B cell (primary cell): Measurements from ENCODE around the gene SPTB. TPM values are rescaled to one million over a fixed set of nuclear protein-coding genes. Genes with fewer than 3 reads are reported as not detected.

Experiments
- ATAC-seq: fragments of 200-7000 bp; cut with Tn5 transposase; one replicate; pipeline ENCODE4 v1.10.0; 2021; ENCODE audit warnings: low read depth, mild to moderate bottlenecking, moderate number of reproducible peaks, moderate library complexity
- CTCF ChIA-PET: fragments of 350-600 bp; sonication (Branson Sonifier 250); formaldehyde crosslinking; loops from one replicate; lab custom pipeline; 2021; ENCODE audit warnings: antibody characterized with exemption, inconsistent platforms; lab: Charles Lee
- POLR2A ChIA-PET: fragments of 350-600 bp; sonication (Branson Sonifier 250); formaldehyde crosslinking; loops from one replicate; lab custom pipeline; 2021; ENCODE audit warnings: antibody characterized with exemption; lab: Charles Lee
- DNase-seq: peaks from one replicate; pipeline ENCODE4 v3.0.0; 2013
- H2AFZ ChIP-seq: 2 replicates; pipeline ENCODE4 v1.6.1; 2012; ENCODE audit warnings: mild to moderate bottlenecking, low read depth, low read length; ENCODE audit not compliant: insufficient read depth, poor library complexity, severe bottlenecking
- H3K27ac ChIP-seq, 2 donors: 1 replicate in 1 of 2; 2 replicates in 1 of 2; pipeline ENCODE4 v1.5.1; 2012 to 2013; ENCODE audit warnings: low read length in 2 of 2, mild to moderate bottlenecking in 2 of 2, moderate library complexity in 1 of 2
- H3K27me3 ChIP-seq, 4 experiments: fragments of 200-600 bp in 1 of 4; sonication (generic) in 1 of 4; replicated peaks in 1 of 4; 1 replicate in 2 of 4; 2 replicates in 2 of 4; pipeline versions ENCODE4 v1.6.1 to v1.7.0; 2013 to 2016; ENCODE audit warnings: low read length in 3 of 4, mild to moderate bottlenecking in 2 of 4, mixed read lengths in 1 of 4, moderate library complexity in 1 of 4; ENCODE audit not compliant: insufficient read depth in 4 of 4, control insufficient read depth in 3 of 4; ENCODE audit errors: control extremely low read depth in 1 of 4
- H3K36me3 ChIP-seq, 2 experiments: replicated peaks in 1 of 2; 1 replicate in 1 of 2; 2 replicates in 1 of 2; pipeline versions ENCODE4 v1.6.1 to v1.7.1; 2013; ENCODE audit warnings: low read length in 1 of 2; ENCODE audit not compliant: insufficient read depth in 2 of 2, control insufficient read depth in 1 of 2; ENCODE audit errors: control extremely low read depth in 1 of 2, extremely low read depth in 1 of 2
- H3K4me1 ChIP-seq, 2 donors: fragments of 200-600 bp in 1 of 2; sonication (generic) in 1 of 2; 1 replicate in 1 of 2; 2 replicates in 1 of 2; pipeline versions ENCODE4 v1.5.1 to v1.6.1; 2013 to 2017; ENCODE audit warnings: low read length in 2 of 2; ENCODE audit not compliant: control insufficient read depth in 2 of 2, insufficient read depth in 2 of 2
- H3K4me2 ChIP-seq: replicated peaks from 2 replicates; pipeline ENCODE3; 2012; ENCODE audit warnings: mild to moderate bottlenecking, low read depth, low read length; ENCODE audit not compliant: poor library complexity, severe bottlenecking
- H3K4me3 ChIP-seq, 5 experiments: fragments of 200-600 bp in 1 of 5; sonication (generic) in 1 of 5; 1 replicate in 3 of 5; 2 replicates in 2 of 5; pipeline versions ENCODE4 v1.5.1 to v1.7.0; 2011 to 2016; ENCODE audit warnings: low read length in 4 of 5, mild to moderate bottlenecking in 4 of 5, low read depth in 2 of 5, control low read depth in 1 of 5, moderate library complexity in 1 of 5; ENCODE audit not compliant: insufficient read depth in 1 of 5; ENCODE audit errors: control extremely low read depth in 1 of 5, extremely low read depth in 1 of 5
- H3K79me2 ChIP-seq: fragments of 200-600 bp; sonication (generic); one replicate; pipeline ENCODE4 v1.6.0; 2016; ENCODE audit warnings: low read length; ENCODE audit not compliant: control insufficient read depth, insufficient read depth
- H3K9ac ChIP-seq: fragments of 200-600 bp; sonication (generic); 2 replicates; pipeline ENCODE4 v1.6.1; 2017; ENCODE audit warnings: mild to moderate bottlenecking, low read length, moderate library complexity
- H3K9me3 ChIP-seq, 3 donors: one replicate each; pipeline versions ENCODE4 v1.6.1 to v1.7.1; 2013; ENCODE audit warnings: low read length in 2 of 3; ENCODE audit not compliant: control insufficient read depth in 2 of 3, insufficient read depth in 1 of 3; ENCODE audit errors: control extremely low read depth in 1 of 3
- H4K20me1 ChIP-seq: 2 replicates; pipeline ENCODE4 v1.6.0; 2012; ENCODE audit warnings: mild to moderate bottlenecking, low read length; ENCODE audit not compliant: insufficient read depth, control insufficient read depth, poor library complexity, severe bottlenecking
- H3K27ac Mint-ChIP-seq: one replicate; pipeline ENCODE4 v1.8.0; 2021; ENCODE audit warnings: mixed read lengths
- H3K27me3 Mint-ChIP-seq: one replicate; pipeline ENCODE4 v1.8.0; 2021; ENCODE audit warnings: mixed read lengths
- H3K4me1 Mint-ChIP-seq: one replicate; pipeline ENCODE4 v1.8.0; 2021; ENCODE audit warnings: mixed read lengths
- H3K4me3 Mint-ChIP-seq: one replicate; pipeline ENCODE4 v1.8.0; 2021; ENCODE audit warnings: mixed read lengths
- H3K9me3 Mint-ChIP-seq: one replicate; pipeline ENCODE4 v1.8.0; 2022; ENCODE audit warnings: mixed read lengths; ENCODE audit not compliant: insufficient read depth
- EZH2 ChIP-seq: IDR thresholded peaks from 2 replicates; pipeline ENCODE4 v1.6.1; 2012; ENCODE audit warnings: borderline replicate concordance, low read depth, mild to moderate bottlenecking, moderate library complexity, low read length; ENCODE audit not compliant: insufficient read depth, poor library complexity, severe bottlenecking
- WGBS: methylation state at CpG from one replicate; pipeline ENCODE4 v1.1.5; 2013; ENCODE audit warnings: missing lambda C conversion rate; ENCODE audit not compliant: insufficient coverage; 5-methylcytosine and 5-hydroxymethylcytosine counted together
- intact Hi-C: fragments of 100-400 bp; cut with micrococcal nuclease; formaldehyde crosslinking; loops from one replicate; pipeline ENCODE4 v1.10.0; 2022
- polyA plus RNA-seq: library from polyadenylated mRNA; depleted of rRNA; stranded (reverse); fragments of >200 nt; gene quantifications from 2 replicates; pipeline ENCODE4 v1.2.3, GENCODE V29; 2012
- total RNA-seq, 2 donors: library from RNA; stranded (reverse); fragments of 120-200 nt in 1 of 2; gene quantifications; 1 replicate in 1 of 2; 2 replicates in 1 of 2; pipeline versions ENCODE4 v1.2.3 to v1.2.4, GENCODE V29; 2013 to 2022
- TF ChIP-seq, protein P1 (sequence below): fragments of 200-600 bp; IDR thresholded peaks from one replicate; pipeline ENCODE4 v1.8.0; 2022; ENCODE audit warnings: antibody characterized with exemption, mild to moderate bottlenecking

Gene SPTB
- total and polyA plus RNA-seq, 2 donors (not counting 1 experiment from before 2014, with no cell fraction given) = 0.12 TPM; not detected in 1

GRCh38 chr14:64766430-64767151, 113.1 kb downstream of the SPTB start:
- CTCF ChIA-PET = interaction anchor here (2.3 kb wide), 1 partner anchor 226 kb away, joined by 5 read pairs; the partner anchor contains the start of gene HSPA2
- intact Hi-C loops = no loop called here
- WGBS = 91% methylated on average over 24 of the region's 25 CpGs
- no peak overlapping the region for H3K4me3 Mint-ChIP-seq
- no peaks in the 10 kb centered on the region for H3K9me3 Mint-ChIP-seq
- H3K4me3 ChIP-seq = no peak overlapping the region
- no peak overlapping the region for H3K9ac ChIP-seq
- ATAC-seq (no peak), DNase-seq (no peak)
- no peak overlapping the region for H3K27ac Mint-ChIP-seq
- H3K36me3 ChIP-seq = no peaks in the 10 kb centered on the region
- H2AFZ ChIP-seq = no peak overlapping the region
- POLR2A ChIA-PET = no interaction called here
- H3K27me3 ChIP-seq = peaks cover 0 to 14% (median 5%) of the 10 kb centered on the region in 4 experiments
- TF ChIP-seq, protein P1, sequence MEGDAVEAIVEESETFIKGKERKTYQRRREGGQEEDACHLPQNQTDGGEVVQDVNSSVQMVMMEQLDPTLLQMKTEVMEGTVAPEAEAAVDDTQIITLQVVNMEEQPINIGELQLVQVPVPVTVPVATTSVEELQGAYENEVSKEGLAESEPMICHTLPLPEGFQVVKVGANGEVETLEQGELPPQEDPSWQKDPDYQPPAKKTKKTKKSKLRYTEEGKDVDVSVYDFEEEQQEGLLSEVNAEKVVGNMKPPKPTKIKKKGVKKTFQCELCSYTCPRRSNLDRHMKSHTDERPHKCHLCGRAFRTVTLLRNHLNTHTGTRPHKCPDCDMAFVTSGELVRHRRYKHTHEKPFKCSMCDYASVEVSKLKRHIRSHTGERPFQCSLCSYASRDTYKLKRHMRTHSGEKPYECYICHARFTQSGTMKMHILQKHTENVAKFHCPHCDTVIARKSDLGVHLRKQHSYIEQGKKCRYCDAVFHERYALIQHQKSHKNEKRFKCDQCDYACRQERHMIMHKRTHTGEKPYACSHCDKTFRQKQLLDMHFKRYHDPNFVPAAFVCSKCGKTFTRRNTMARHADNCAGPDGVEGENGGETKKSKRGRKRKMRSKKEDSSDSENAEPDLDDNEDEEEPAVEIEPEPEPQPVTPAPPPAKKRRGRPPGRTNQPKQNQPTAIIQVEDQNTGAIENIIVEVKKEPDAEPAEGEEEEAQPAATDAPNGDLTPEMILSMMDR = no peak
- TF ChIP-seq EZH2 = no peak
- no peaks in the 10 kb centered on the region for H3K9me3 ChIP-seq
- no peaks in the 10 kb centered on the region for H3K79me2 ChIP-seq
- H3K4me1 ChIP-seq = peaks cover 6% of the 10 kb centered on the region in 2 donors
- H3K4me2 ChIP-seq = no peak overlapping the region
- peaks cover 14% of the 10 kb centered on the region for H3K27me3 Mint-ChIP-seq
- H3K4me1 Mint-ChIP-seq = peaks cover 13% of the 10 kb centered on the region
- H4K20me1 ChIP-seq = no peaks in the 10 kb centered on the region
- H3K27ac ChIP-seq = no peak overlapping the region

DNA sequence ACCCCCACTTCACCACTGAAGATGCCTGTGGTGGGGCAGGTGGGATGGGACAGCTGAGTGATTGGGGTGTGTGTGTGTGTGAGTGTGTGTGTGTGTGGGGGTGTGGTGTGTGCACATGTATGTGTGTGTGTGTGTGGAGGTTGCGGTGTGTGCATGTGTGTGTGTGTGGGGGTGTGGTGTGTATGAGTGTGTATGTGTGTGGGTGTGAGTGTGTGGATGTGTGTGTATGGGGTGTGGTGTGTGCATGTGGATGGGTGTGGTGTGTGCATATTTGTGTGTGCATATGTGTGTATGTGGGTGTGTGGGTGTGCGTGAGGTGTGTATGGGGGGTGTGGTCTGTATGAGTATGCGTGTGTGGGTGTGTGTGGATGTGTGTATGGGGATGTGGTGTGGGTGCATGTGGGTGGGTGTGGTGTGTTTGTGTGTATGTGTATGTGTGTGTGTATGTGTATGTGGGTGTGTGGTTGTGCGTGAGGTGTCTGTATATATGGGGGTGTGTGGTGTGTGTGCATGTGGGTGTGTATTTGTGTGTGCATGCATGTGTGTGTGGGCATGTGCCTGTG, 113.9 kb downstream of the SPTB start:
- Histone ChIP-seq H3K27ac (no peak overlapping the region), H3K9ac (no peak overlapping the region), H3K9me3 (no peaks in the 10 kb centered on the region), H3K79me2 (no peaks in the 10 kb centered on the region), H3K4me2 (no peak overlapping the region), H3K36me3 (no peaks in the 10 kb centered on the region), H3K4me1 (peaks cover 6% of the 10 kb centered on the region in 2 donors), H2AFZ (no peak overlapping the region), H3K4me3 (no peak overlapping the region), H3K27me3 (peaks cover 0 to 14% (median 6%) of the 10 kb centered on the region in 4 experiments), H4K20me1 (no peaks in the 10 kb centered on the region)
- CTCF ChIA-PET = interaction anchor here (1.0 to 2.3 kb wide), 4 partner anchors 93 to 225 kb away, joined by 5 to 12 read pairs (median 6); partner anchors contain the start of gene HSPA2
- POLR2A ChIA-PET = no interaction called here
- no peak for TF ChIP-seq EZH2
- TF ChIP-seq, protein P1 = no peak
- Mint-ChIP-seq H3K27me3 (peaks cover 22% of the 10 kb centered on the region), H3K4me3 (no peak overlapping the region), H3K27ac (no peak overlapping the region), H3K4me1 (peaks cover 13% of the 10 kb centered on the region), H3K9me3 (no peaks in the 10 kb centered on the region)
- intact Hi-C loops = no loop called here
- no peak for DNase-seq
- no peak for ATAC-seq
- 94% methylated on average over 4 of the region's 4 CpGs for WGBS
